ENCODE measurements around the gene TIMM29.

The TIMM29 gene

DNA sequence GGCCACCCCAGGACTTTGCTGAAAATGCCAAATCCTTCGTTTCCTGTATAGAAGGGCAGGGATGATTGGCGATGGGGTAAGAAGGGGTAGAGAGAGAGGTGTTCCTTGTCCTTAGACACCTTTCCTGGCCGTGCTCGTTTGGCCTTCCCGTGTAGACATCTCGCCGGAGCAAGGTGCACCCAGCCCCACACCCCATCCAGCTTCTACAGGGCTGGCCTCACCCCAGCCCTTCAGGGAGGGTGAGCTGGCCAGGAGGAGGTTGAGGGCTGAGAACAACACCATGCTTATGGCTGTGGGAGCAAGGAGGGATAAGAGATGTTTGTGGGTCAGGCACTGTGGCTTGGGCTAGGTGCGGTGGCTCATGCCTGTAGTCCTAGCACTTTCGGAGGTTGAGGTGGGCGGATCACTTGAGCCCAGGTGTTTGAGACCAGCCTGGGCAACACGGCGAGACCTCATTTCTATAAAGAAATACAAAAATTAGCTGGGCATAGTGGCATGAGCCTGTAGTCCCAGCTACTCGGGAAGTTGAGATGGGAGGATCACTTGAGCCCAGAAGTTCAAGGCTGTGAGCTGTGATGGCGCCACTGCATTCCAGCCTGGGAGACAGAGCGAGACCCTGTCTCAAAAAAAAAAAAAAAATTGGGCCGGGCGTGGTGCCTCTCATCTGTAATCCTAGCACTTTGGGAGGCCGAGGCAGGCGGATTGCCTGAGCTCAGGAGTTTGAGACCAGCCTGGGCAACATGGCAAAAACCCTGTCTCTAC lies 47.7 kb downstream of the TIMM29 start:
- no peak overlapping the region for H3K4me3 ChIP-seq (ENCODE audit: low read length)
- no peak for DNase-seq (ENCODE audit: low read depth)
- TF ChIP-seq, protein P1, sequence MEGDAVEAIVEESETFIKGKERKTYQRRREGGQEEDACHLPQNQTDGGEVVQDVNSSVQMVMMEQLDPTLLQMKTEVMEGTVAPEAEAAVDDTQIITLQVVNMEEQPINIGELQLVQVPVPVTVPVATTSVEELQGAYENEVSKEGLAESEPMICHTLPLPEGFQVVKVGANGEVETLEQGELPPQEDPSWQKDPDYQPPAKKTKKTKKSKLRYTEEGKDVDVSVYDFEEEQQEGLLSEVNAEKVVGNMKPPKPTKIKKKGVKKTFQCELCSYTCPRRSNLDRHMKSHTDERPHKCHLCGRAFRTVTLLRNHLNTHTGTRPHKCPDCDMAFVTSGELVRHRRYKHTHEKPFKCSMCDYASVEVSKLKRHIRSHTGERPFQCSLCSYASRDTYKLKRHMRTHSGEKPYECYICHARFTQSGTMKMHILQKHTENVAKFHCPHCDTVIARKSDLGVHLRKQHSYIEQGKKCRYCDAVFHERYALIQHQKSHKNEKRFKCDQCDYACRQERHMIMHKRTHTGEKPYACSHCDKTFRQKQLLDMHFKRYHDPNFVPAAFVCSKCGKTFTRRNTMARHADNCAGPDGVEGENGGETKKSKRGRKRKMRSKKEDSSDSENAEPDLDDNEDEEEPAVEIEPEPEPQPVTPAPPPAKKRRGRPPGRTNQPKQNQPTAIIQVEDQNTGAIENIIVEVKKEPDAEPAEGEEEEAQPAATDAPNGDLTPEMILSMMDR (conservative IDR thresholded peaks at IDR 0.05; ENCODE audit: low read depth, low read length): no peak

DNA sequence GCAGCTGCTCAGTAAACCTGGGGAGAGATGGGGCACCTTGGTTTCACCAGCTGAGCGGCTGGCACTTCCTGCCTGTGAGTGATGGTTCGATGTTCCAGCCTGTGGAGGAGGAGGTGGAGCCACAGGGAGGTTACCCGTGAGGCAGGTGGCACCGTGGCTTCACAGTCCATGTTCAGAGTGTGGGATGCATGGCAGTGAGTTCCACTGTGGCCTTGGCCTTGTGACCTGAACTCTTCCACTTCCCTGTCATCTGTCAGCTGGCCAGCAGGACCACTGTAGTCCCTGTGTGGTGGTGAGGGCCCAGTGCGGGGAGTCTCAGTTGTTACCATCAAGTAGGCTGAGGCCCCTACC lies 49.1 kb downstream of the TIMM29 start:
- no peak overlapping the region for H3K4me3 ChIP-seq (ENCODE audit: low read length)
- no peak for DNase-seq (ENCODE audit: low read depth)
- TF ChIP-seq, protein P1 (conservative IDR thresholded peaks at IDR 0.05; ENCODE audit: low read depth, low read length): no peak
